Ascending aorta (tissue), 2 donors: ENCODE data around the gene GDPD5. TPM values are rescaled to one million over a fixed set of nuclear protein-coding genes. Genes with fewer than 3 reads are reported as not detected.
A peak's percentile ranks its signal among the peaks of the same experiment; 100 is the strongest.

ENCODE experiments used
- DNase-seq, 2 donors: peaks; one replicate each; pipeline ENCODE4 v3.0.0-alpha.2; 2019; ENCODE audit warnings: low spot score in 2 of 2
- H3K27ac ChIP-seq, 2 donors: fragments of 200-600 bp; sonication (generic); one replicate each; pipeline ENCODE4 v1.5.1; 2016 to 2017; ENCODE audit warnings: mild to moderate bottlenecking in 1 of 2
- H3K27me3 ChIP-seq: fragments of 200-600 bp; sonication (generic); one replicate; pipeline ENCODE4 v1.5.1; 2017
- H3K36me3 ChIP-seq, 2 donors: fragments of 200-600 bp; sonication (generic); one replicate each; pipeline ENCODE4 v1.5.1; 2016
- H3K4me1 ChIP-seq, 2 donors: fragments of 200-600 bp; sonication (generic); one replicate each; pipeline ENCODE4 v1.5.1; 2016 to 2017; ENCODE audit warnings: mild to moderate bottlenecking in 1 of 2
- H3K4me3 ChIP-seq, 2 donors: fragments of 200-600 bp; sonication (generic); one replicate each; pipeline ENCODE4 v1.5.1; 2016 to 2017; ENCODE audit warnings: mild to moderate bottlenecking in 1 of 2
- H3K9me3 ChIP-seq, 2 donors: fragments of 200-600 bp; sonication (generic); one replicate each; pipeline ENCODE4 v1.5.1; 2016
- intact Hi-C: fragments of 100-400 bp; cut with DNase I; formaldehyde crosslinking; loops from one replicate; pipeline ENCODE4 v1.15.1; 2023
- total RNA-seq: library from RNA; depleted of rRNA; stranded (reverse); fragments of >200 nt; gene quantifications from one replicate; pipeline ENCODE4 v1.1.0, GENCODE V29; 2016
- TF ChIP-seq, protein P1 (sequence below), 3 experiments: fragments of 200-600 bp in 2 of 3; fragments of 450-650 bp in 1 of 3; sonication (generic) in 2 of 3; IDR thresholded peaks; one replicate each; pipeline ENCODE4 v1.5.1; 2016 to 2019; ENCODE audit warnings: antibody characterized with exemption in 3 of 3, mild to moderate bottlenecking in 1 of 3, moderate library complexity in 1 of 3

Gene GDPD5
- total RNA-seq, 1 donor from 2014 or later, result 64.6 TPM

DNA sequence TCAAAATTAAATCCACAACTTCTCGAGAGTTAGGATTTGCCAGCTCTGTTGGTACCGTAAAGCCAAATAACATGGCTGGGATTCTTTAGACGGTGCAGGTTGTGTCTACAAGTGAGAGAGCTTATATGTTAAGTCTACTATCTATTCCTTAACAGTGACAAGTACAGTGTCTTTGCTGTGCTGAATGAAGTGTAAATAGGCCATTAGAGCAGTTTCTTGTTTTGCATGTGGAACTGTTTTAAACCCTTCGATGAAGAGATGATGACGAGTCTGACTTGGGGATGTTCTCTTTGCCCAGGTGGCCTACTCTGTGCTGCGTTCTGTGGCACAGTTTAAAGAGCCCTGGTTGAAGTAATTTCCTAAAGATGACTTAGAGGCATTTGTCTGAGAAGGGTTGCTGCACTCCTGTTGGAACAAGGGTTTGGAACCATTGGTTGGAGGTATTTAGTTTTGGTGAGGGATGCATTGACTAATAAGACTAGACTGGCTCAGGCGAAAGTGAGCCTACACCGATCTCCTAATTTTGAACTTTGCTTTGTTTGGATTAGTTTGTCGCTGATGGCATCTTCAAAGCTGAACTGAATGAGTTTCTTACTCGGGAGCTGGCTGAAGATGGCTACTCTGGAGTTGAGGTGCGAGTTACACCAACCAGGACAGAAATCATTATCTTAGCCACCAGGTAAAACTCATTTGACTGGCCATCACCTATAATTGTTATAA lies 125.4 kb downstream of the GDPD5 start:
- no peak for DNase-seq
- intact Hi-C loops, result no loop called here
- no peaks in the 10 kb centered on the region for H3K9me3 ChIP-seq
- peaks cover 37 to 43% of the 10 kb centered on the region in 2 donors for H3K36me3 ChIP-seq
- no peaks in the 10 kb centered on the region for H3K27me3 ChIP-seq
- TF ChIP-seq, protein P1, sequence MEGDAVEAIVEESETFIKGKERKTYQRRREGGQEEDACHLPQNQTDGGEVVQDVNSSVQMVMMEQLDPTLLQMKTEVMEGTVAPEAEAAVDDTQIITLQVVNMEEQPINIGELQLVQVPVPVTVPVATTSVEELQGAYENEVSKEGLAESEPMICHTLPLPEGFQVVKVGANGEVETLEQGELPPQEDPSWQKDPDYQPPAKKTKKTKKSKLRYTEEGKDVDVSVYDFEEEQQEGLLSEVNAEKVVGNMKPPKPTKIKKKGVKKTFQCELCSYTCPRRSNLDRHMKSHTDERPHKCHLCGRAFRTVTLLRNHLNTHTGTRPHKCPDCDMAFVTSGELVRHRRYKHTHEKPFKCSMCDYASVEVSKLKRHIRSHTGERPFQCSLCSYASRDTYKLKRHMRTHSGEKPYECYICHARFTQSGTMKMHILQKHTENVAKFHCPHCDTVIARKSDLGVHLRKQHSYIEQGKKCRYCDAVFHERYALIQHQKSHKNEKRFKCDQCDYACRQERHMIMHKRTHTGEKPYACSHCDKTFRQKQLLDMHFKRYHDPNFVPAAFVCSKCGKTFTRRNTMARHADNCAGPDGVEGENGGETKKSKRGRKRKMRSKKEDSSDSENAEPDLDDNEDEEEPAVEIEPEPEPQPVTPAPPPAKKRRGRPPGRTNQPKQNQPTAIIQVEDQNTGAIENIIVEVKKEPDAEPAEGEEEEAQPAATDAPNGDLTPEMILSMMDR (IDR thresholded peaks at IDR 0.05), result no peak
- peaks cover 0 to 6% of the 10 kb centered on the region in 2 donors for H3K4me1 ChIP-seq
- H3K27ac ChIP-seq, result peak overlapping the region; percentile 91 to 98
- peak overlapping the region; percentile 70 to 78 for H3K4me3 ChIP-seq

DNA sequence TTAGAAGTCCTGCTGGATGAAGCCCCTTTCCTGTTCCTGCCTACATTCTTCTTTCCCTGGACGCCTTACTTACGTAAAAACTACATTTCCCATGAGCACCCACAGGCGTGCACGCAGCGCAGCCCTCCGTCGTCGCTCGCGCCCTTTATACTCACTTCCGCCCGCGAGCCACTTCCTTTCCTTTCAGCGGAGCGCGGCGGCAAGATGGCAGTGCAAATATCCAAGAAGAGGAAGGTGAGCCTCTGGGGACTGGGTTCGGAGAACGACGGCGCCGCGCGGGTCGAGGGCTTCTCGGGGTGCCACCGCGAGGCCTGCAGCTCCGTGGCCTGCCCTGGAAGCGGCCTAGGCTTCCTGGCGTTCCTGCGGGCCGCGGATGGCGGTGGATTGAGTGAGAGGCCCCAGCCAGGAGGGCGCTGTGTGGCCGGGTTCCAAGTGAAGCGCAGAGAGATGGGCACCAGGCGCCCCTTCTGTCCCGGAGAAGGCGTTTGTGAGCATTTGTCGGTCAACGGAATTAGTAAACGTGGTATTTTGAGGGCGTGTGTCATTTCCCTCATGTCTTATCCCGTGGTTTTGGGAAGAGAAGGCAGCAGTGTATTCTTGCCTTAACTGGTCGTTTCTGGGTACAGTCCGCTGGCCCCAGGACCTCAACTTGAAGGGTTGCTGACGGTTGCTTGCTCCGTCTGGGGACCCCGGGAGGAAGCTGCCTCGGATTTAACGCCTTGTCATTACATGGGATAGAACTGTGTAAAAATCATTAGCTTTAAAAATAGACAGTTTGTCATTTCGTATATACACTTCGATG lies 126.2 kb downstream of the GDPD5 start, which contains the start of gene RPS3:
Gene RPS3, plus strand, starts transcription at position 175 of the 802 bp plus-strand sequence. Its CDS starts 30 bp downstream, at position 205.
- peaks cover 30 to 36% of the 10 kb centered on the region in 2 donors for H3K36me3 ChIP-seq
- DNase-seq, result peak; percentile 70 to 95
- H3K27ac ChIP-seq, result peak within 1 kb of the TSS; percentile 91 to 98
- peak within 1 kb of the TSS; percentile 70 to 78 for H3K4me3 ChIP-seq
- H3K4me1 ChIP-seq, result peaks cover 0 to 6% of the 10 kb centered on the region in 2 donors
- H3K9me3 ChIP-seq, result no peaks in the 10 kb centered on the region
- TF ChIP-seq, protein P1 (IDR thresholded peaks at IDR 0.05), result no peak
- no peaks in the 10 kb centered on the region for H3K27me3 ChIP-seq
- intact Hi-C loops, result loop anchor here (2.0 to 5.0 kb wide), 2 partner anchors 33 to 125 kb away; partner anchors contain the start of genes GDPD5 and KLHL35

DNA sequence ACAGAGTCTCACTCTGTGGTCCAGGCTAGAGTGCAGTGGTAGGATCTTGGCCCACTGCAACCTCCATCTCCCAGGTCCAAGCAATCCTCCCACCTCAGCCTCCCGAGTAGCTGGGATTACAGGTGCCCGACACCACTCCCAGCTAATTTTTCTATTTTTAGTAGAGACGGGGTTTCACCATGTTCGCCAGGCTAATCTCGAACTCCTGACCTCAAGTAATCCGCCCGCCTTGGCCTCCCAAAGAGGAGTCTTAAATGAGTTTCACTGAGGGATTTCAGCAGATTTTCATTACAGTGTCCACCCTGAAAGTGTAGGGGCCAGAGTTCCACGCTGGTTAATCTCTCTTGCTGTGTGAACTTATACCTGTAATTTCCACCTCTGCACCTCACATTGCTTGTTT lies 126.8 kb downstream of the GDPD5 start:
- Histone ChIP-seq H3K27me3 (no peaks in the 10 kb centered on the region), H3K27ac (peak overlapping the region in 1 of 2 donors; percentile 98), H3K9me3 (no peaks in the 10 kb centered on the region), H3K4me1 (peaks cover 0 to 6% of the 10 kb centered on the region in 2 donors), H3K36me3 (peaks cover 23 to 29% of the 10 kb centered on the region in 2 donors), H3K4me3 (no peak overlapping the region)
- intact Hi-C loops, result loop anchor here (2.0 to 5.0 kb wide), 2 partner anchors 33 to 126 kb away; partner anchors contain the start of genes GDPD5 and KLHL35
- DNase-seq, result no peak
- TF ChIP-seq, protein P1 (IDR thresholded peaks at IDR 0.05), result no peak

DNA sequence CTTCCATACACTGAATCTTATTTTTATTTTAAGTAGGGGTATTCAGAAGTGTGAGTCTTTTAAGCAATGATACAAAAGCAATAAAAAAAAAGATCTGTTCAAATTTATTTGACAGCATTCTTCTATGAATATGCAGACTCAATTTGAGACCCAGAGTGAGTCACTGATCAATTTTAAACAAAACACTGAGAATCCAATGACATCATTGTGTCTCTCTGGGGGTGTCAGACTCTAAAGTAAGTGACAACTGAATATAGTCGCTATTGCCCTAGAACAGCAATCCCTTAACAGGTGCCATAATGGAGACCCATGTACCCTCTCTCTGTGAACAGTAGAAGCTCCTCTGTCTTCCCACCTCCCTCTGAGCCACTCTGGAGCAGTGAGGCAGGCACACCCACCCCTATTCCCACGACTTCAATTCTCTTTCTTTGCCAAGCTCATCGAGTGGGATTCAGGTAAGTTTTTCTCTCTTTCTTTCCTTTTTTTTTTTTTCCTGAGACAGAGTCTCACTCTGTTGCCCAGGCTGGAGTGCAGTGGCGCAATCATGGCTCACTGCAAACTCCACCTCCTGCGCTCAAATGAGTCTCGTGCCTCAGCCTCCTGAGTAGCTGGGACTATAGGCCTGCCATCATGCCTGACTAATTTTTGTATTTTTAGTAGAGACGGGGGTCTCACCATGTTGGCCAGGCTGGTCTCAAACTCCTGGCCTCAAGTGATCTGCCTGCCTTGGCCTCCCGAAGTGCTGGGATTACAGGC lies 131.5 kb downstream of the GDPD5 start:
- H3K27me3 ChIP-seq, result no peaks in the 10 kb centered on the region
- no peaks in the 10 kb centered on the region for H3K9me3 ChIP-seq
- no peak overlapping the region for H3K27ac ChIP-seq
- H3K4me3 ChIP-seq, result no peak overlapping the region
- no peaks in the 10 kb centered on the region for H3K36me3 ChIP-seq
- no peak for DNase-seq
- intact Hi-C loops, result no loop called here
- H3K4me1 ChIP-seq, result no peaks in the 10 kb centered on the region
- TF ChIP-seq, protein P1 (IDR thresholded peaks at IDR 0.05), result no peak

DNA sequence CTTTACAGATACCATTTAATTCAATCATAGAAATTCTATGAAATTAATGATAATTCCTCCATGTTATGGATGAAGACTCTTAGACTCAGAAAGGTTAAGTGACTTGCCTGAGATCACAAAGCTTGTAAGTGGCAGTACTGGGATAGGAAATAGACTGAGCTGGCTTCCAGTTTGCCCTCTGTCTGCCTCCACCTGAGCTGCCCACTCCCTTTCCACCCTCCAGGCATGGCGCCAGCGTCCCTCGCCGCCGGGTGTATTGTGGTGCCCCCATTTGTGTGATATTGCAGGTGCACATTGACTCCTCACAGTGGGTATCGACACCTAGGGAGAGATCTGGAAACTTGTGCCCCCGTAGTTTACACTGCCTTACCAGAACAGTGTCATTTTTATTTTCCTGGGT lies 135.8 kb downstream of the GDPD5 start:
- no peaks in the 10 kb centered on the region for H3K9me3 ChIP-seq
- no peak overlapping the region for H3K27ac ChIP-seq
- intact Hi-C loops, result no loop called here
- DNase-seq, result no peak
- no peak overlapping the region for H3K4me3 ChIP-seq
- no peaks in the 10 kb centered on the region for H3K36me3 ChIP-seq
- H3K27me3 ChIP-seq, result no peaks in the 10 kb centered on the region
- TF ChIP-seq, protein P1 (IDR thresholded peaks at IDR 0.05), result no peak
- H3K4me1 ChIP-seq, result no peaks in the 10 kb centered on the region
